Activated CD4-positive, alpha-beta T cell treated with anti-CD3 and anti-CD28 coated beads for 48 hours (primary cell): Measurements from ENCODE around the gene SPAG6.

Experiments
- DNase-seq: peaks from one replicate; pipeline ENCODE4 v3.0.0-alpha.2; 2020

Gene SPAG6

GRCh38 chr10:22464966-22465629 lies 119.8 kb downstream of the SPAG6 start:
- no peak for DNase-seq

- no peak for DNase-seq
Observed at GRCh38 chr10:22466763-22467334, 121.6 kb downstream of the SPAG6 start.
